ENCODE results near the gene CYP21A2.
"Not testable (repeated sequence)": the region's sequence is repeated elsewhere in the genome, so short reads cannot be mapped to it uniquely, and the experiment has no call there.

The CYP21A2 gene

GRCh38 chr6:32050562-32050961, 12.3 kb downstream of the CYP21A2 start:
- DNase-seq (ENCODE audit: low spot score), result no peak
- no peak for FAIRE-seq

- DNase-seq (ENCODE audit: low spot score); FAIRE-seq: not testable (repeated sequence)
These were observed 14.4 kb downstream of the CYP21A2 start for GRCh38 chr6:32052626-32053025.

GRCh38 chr6:32053314-32053713, 15.1 kb downstream of the CYP21A2 start:
- DNase-seq (ENCODE audit: low spot score); FAIRE-seq: not testable (repeated sequence)

- not testable (repeated sequence) for FAIRE-seq; DNase-seq (ENCODE audit: low spot score)
These were observed 17.5 kb downstream of the CYP21A2 start for GRCh38 chr6:32055756-32056155.

GRCh38 chr6:32056254-32056653, 18.0 kb downstream of the CYP21A2 start:
- no peak for DNase-seq (ENCODE audit: low spot score)
- no peak for FAIRE-seq

- FAIRE-seq, result no peak
- no peak for DNase-seq (ENCODE audit: low spot score)
These were observed 19.8 kb downstream of the CYP21A2 start for GRCh38 chr6:32057966-32058365.

- DNase-seq (ENCODE audit: low spot score) (no peak), FAIRE-seq (no peak)
These were observed 20.3 kb downstream of the CYP21A2 start for GRCh38 chr6:32058511-32058963.

GRCh38 chr6:32060966-32061655, 22.9 kb downstream of the CYP21A2 start:
- DNase-seq (ENCODE audit: low spot score) (no peak), FAIRE-seq (no peak)

GRCh38 chr6:32064706-32065105, 26.5 kb downstream of the CYP21A2 start:
- DNase-seq (ENCODE audit: low spot score) (no peak), FAIRE-seq (no peak)

GRCh38 chr6:32067521-32067920, 29.3 kb downstream of the CYP21A2 start:
- FAIRE-seq; DNase-seq (ENCODE audit: low spot score): not testable (repeated sequence)

GRCh38 chr6:32068315-32068714, 30.1 kb downstream of the CYP21A2 start:
- not testable (repeated sequence) for FAIRE-seq; DNase-seq (ENCODE audit: low spot score)

- no peak for FAIRE-seq
- no peak for DNase-seq (ENCODE audit: low spot score)
These were observed 30.7 kb downstream of the CYP21A2 start for GRCh38 chr6:32068867-32069266.

- FAIRE-seq, result no peak
These were observed 31.2 kb downstream of the CYP21A2 start for GRCh38 chr6:32069460-32069859.

GRCh38 chr6:32069878-32070515, 31.8 kb downstream of the CYP21A2 start:
- FAIRE-seq (no peak), DNase-seq (ENCODE audit: low spot score) (no peak)

More at GRCh38 chr6:32069460-32069859, 31.2 kb downstream of the CYP21A2 start:
- DNase-seq (ENCODE audit: low spot score), result no peak

GRCh38 chr6:32070814-32071543, 32.8 kb downstream of the CYP21A2 start:
- DNase-seq (ENCODE audit: low spot score), result no peak
- no peak for FAIRE-seq

GRCh38 chr6:32073101-32073500, 34.9 kb downstream of the CYP21A2 start:
- no peak for DNase-seq (ENCODE audit: low spot score)
- FAIRE-seq, result no peak

- FAIRE-seq (no peak), DNase-seq (ENCODE audit: low spot score) (no peak)
These were observed 35.4 kb downstream of the CYP21A2 start for GRCh38 chr6:32073613-32074012.

- no peak for FAIRE-seq
These were observed 36.8 kb downstream of the CYP21A2 start for GRCh38 chr6:32074996-32075532.

GRCh38 chr6:32075781-32076180, 37.6 kb downstream of the CYP21A2 start:
- DNase-seq (ENCODE audit: low spot score), result no peak
- FAIRE-seq, result no peak

More at GRCh38 chr6:32074996-32075532, 36.8 kb downstream of the CYP21A2 start:
- no peak for DNase-seq (ENCODE audit: low spot score)

- FAIRE-seq (no peak), DNase-seq (ENCODE audit: low spot score) (peak; percentile 69)
These were observed 38.1 kb downstream of the CYP21A2 start for GRCh38 chr6:32076321-32076809.

GRCh38 chr6:32079566-32080290, 41.5 kb downstream of the CYP21A2 start:
- FAIRE-seq (no peak), DNase-seq (ENCODE audit: low spot score) (no peak)

All from urothelium cell line (cell line).